OCI-LY7 (cell line): ENCODE measurements around the gene ABHD12.

Experiments used
- EZH2phosphoT487 ChIP-seq: fragments of 200-600 bp; sonication (generic); IDR thresholded peaks from 2 replicates; pipeline ENCODE4 v1.6.1; 2018; ENCODE audit warnings: low read depth, borderline replicate concordance, mild to moderate bottlenecking, mixed run types, antibody characterized with exemption, low read length, moderate library complexity, mixed read lengths
- TF ChIP-seq, protein P1 (sequence below): fragments of 200-600 bp; sonication (generic); conservative IDR thresholded peaks from 2 replicates; pipeline ENCODE4 v1.5.1; 2014; ENCODE audit warnings: mild to moderate bottlenecking, antibody characterized with exemption, low read length, moderate library complexity, mixed read lengths

DNA sequence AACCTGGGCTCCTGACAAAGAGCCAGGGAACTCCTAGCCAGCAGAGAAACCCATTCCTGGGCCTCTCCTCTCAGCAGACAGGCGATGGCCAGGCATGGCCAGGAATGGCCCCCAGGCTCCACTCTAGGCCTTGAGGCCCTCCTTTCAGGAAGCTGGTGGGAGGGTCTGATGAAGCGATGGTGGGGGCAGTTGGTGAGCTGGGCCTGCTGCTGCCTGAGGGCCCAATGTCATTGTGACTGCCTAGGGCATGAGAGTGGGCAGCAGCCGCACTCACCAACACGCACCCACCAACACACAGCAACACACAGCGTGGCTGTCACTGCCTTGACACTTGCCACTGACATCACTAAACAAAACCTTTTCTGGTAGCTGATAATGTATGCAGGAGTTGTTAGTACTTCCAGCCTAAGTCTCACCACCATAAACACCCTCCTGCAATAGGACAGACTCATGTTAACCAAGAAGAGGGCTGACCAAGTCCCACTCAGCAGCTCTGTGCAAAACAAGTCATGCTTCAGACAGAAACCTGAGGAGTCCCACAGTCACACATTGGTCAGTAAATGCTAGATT lies 69.3 kb downstream of the ABHD12 start:
- TF ChIP-seq, protein P1, sequence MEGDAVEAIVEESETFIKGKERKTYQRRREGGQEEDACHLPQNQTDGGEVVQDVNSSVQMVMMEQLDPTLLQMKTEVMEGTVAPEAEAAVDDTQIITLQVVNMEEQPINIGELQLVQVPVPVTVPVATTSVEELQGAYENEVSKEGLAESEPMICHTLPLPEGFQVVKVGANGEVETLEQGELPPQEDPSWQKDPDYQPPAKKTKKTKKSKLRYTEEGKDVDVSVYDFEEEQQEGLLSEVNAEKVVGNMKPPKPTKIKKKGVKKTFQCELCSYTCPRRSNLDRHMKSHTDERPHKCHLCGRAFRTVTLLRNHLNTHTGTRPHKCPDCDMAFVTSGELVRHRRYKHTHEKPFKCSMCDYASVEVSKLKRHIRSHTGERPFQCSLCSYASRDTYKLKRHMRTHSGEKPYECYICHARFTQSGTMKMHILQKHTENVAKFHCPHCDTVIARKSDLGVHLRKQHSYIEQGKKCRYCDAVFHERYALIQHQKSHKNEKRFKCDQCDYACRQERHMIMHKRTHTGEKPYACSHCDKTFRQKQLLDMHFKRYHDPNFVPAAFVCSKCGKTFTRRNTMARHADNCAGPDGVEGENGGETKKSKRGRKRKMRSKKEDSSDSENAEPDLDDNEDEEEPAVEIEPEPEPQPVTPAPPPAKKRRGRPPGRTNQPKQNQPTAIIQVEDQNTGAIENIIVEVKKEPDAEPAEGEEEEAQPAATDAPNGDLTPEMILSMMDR, result no peak
- no peak for TF ChIP-seq EZH2phosphoT487
